Choroid plexus epithelial cell (primary cell): ENCODE measurements around the gene CCDC197.

Experiments used
- DNase-seq: peaks from one replicate; pipeline ENCODE4 v3.0.0-alpha.2; 2010; ENCODE audit warnings: low read depth
- H3K4me3 ChIP-seq: 2 replicates; pipeline ENCODE4 v1.5.1; 2011; ENCODE audit warnings: low read depth, mild to moderate bottlenecking, control low read depth, low read length, moderate library complexity
- CTCF ChIP-seq: conservative IDR thresholded peaks from 2 replicates; pipeline ENCODE4 v1.5.1; 2011; ENCODE audit warnings: low read depth, mild to moderate bottlenecking, control low read depth, inconsistent platforms, low read length, moderate library complexity

The CCDC197 gene

GRCh38 chr14:93993382-93993781 is 3.7 kb upstream of the CCDC197 start:
- no peak for DNase-seq
- no peak for TF ChIP-seq CTCF
- H3K4me3 ChIP-seq, result no peak overlapping the region

- no peak for DNase-seq
- TF ChIP-seq CTCF, result no peak
- H3K4me3 ChIP-seq, result no peak overlapping the region
These were observed 2.0 kb upstream of the CCDC197 start for GRCh38 chr14:93994919-93995682.

- no peak overlapping the region for H3K4me3 ChIP-seq
- no peak for TF ChIP-seq CTCF
- no peak for DNase-seq
These were observed 888 bp upstream of the CCDC197 start for GRCh38 chr14:93996130-93996695.

- no peak for DNase-seq
- TF ChIP-seq CTCF, result no peak
These were observed 1.1 kb downstream of the CCDC197 start for GRCh38 chr14:93997916-93998870.

GRCh38 chr14:93998871-93999403 is 1.8 kb downstream of the CCDC197 start:
- H3K4me3 ChIP-seq, result no peak overlapping the region
- DNase-seq, result no peak
- no peak for TF ChIP-seq CTCF

More at GRCh38 chr14:93997916-93998870, 1.1 kb downstream of the CCDC197 start:
- no peak overlapping the region for H3K4me3 ChIP-seq

GRCh38 chr14:93999573-93999972 is 2.5 kb downstream of the CCDC197 start:
- no peak overlapping the region for H3K4me3 ChIP-seq
- no peak for DNase-seq
- TF ChIP-seq CTCF, result no peak
